WTC11 (cell line): ENCODE results near the gene CCDC61.

ENCODE experiments used
- ATF6 ChIP-seq: sonication (generic); formaldehyde crosslinking; IDR thresholded peaks from 2 replicates; pipeline ENCODE4 v1.8.1; 2023; ENCODE audit warnings: mild to moderate bottlenecking, missing genetic modification reagents
- FOXK1 ChIP-seq: sonication (generic); formaldehyde crosslinking; IDR thresholded peaks from 2 replicates; pipeline ENCODE4 v1.8.0; 2022; ENCODE audit warnings: mild to moderate bottlenecking, moderate library complexity, missing genetic modification reagents
- JUN ChIP-seq: sonication (generic); formaldehyde crosslinking; IDR thresholded peaks from 2 replicates; pipeline ENCODE4 v1.8.0; 2023; ENCODE audit warnings: mild to moderate bottlenecking, missing genetic modification reagents
- NFYB ChIP-seq: sonication (generic); formaldehyde crosslinking; conservative IDR thresholded peaks from 2 replicates; pipeline ENCODE4 v1.8.0; 2022; ENCODE audit warnings: low read depth, missing genetic modification reagents
- PRDM15 ChIP-seq: sonication (generic); formaldehyde crosslinking; IDR thresholded peaks from 2 replicates; pipeline ENCODE4 v1.8.0; 2022; ENCODE audit warnings: missing genetic modification reagents
- TCF7 ChIP-seq: sonication (generic); formaldehyde crosslinking; IDR thresholded peaks from 2 replicates; pipeline ENCODE4 v1.8.0; 2022; ENCODE audit warnings: mild to moderate bottlenecking, low read depth, missing genetic modification reagents, moderate library complexity
- ZNF512 ChIP-seq: sonication (generic); formaldehyde crosslinking; IDR thresholded peaks from 2 replicates; pipeline ENCODE4 v1.8.1; 2022; ENCODE audit warnings: missing genetic modification reagents, borderline replicate concordance
- TF ChIP-seq, protein P1 (sequence below): fragments of 200-600 bp; IDR thresholded peaks from 2 replicates; pipeline ENCODE4 v1.8.0; 2022; ENCODE audit warnings: antibody characterized with exemption
- TF ChIP-seq, protein P2 (sequence below): sonication (generic); formaldehyde crosslinking; IDR thresholded peaks from 2 replicates; pipeline ENCODE4 v1.8.1; 2023; ENCODE audit warnings: mild to moderate bottlenecking, missing genetic modification reagents, borderline replicate concordance
- TF ChIP-seq, protein P3 (sequence below): sonication (generic); formaldehyde crosslinking; IDR thresholded peaks from 2 replicates; pipeline ENCODE4 v1.8.1; 2023; ENCODE audit warnings: mild to moderate bottlenecking, missing genetic modification reagents, moderate library complexity
- TF ChIP-seq, protein P4 (sequence below): sonication (generic); formaldehyde crosslinking; IDR thresholded peaks from 2 replicates; pipeline ENCODE4 v1.8.0; 2022; ENCODE audit warnings: mild to moderate bottlenecking, missing genetic modification reagents

DNA sequence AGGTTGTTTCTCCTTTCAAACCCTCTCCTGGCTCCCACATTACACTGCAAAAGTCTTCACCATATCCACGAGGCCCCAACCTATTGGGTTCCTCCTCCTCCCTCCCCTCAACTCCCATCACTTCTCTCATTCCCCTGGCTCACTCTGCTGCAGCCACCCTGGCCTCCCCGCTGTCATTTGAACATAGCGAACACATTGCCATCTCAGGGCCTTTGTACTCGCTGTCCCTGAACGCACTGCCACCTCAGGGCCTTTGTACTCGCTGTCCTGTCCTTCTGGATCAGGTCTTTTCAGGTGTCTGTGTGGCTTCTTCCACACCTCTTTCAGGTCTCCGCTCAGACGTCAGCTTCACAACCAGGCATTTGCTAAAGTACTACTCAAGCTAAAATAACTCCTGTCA is 1.7 kb downstream of the CCDC61 start:
- TF ChIP-seq, protein P1, sequence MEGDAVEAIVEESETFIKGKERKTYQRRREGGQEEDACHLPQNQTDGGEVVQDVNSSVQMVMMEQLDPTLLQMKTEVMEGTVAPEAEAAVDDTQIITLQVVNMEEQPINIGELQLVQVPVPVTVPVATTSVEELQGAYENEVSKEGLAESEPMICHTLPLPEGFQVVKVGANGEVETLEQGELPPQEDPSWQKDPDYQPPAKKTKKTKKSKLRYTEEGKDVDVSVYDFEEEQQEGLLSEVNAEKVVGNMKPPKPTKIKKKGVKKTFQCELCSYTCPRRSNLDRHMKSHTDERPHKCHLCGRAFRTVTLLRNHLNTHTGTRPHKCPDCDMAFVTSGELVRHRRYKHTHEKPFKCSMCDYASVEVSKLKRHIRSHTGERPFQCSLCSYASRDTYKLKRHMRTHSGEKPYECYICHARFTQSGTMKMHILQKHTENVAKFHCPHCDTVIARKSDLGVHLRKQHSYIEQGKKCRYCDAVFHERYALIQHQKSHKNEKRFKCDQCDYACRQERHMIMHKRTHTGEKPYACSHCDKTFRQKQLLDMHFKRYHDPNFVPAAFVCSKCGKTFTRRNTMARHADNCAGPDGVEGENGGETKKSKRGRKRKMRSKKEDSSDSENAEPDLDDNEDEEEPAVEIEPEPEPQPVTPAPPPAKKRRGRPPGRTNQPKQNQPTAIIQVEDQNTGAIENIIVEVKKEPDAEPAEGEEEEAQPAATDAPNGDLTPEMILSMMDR: no peak
- TF ChIP-seq FOXK1 (no peak), ZNF512 (no peak), JUN (no peak), TCF7 (CRISPR knock-in tag) (no peak), PRDM15 (CRISPR knock-in tag) (no peak), ATF6 (no peak), NFYB (no peak)
- TF ChIP-seq, protein P2, sequence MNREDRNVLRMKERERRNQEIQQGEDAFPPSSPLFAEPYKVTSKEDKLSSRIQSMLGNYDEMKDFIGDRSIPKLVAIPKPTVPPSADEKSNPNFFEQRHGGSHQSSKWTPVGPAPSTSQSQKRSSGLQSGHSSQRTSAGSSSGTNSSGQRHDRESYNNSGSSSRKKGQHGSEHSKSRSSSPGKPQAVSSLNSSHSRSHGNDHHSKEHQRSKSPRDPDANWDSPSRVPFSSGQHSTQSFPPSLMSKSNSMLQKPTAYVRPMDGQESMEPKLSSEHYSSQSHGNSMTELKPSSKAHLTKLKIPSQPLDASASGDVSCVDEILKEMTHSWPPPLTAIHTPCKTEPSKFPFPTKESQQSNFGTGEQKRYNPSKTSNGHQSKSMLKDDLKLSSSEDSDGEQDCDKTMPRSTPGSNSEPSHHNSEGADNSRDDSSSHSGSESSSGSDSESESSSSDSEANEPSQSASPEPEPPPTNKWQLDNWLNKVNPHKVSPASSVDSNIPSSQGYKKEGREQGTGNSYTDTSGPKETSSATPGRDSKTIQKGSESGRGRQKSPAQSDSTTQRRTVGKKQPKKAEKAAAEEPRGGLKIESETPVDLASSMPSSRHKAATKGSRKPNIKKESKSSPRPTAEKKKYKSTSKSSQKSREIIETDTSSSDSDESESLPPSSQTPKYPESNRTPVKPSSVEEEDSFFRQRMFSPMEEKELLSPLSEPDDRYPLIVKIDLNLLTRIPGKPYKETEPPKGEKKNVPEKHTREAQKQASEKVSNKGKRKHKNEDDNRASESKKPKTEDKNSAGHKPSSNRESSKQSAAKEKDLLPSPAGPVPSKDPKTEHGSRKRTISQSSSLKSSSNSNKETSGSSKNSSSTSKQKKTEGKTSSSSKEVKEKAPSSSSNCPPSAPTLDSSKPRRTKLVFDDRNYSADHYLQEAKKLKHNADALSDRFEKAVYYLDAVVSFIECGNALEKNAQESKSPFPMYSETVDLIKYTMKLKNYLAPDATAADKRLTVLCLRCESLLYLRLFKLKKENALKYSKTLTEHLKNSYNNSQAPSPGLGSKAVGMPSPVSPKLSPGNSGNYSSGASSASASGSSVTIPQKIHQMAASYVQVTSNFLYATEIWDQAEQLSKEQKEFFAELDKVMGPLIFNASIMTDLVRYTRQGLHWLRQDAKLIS: no peak
- TF ChIP-seq, protein P3, sequence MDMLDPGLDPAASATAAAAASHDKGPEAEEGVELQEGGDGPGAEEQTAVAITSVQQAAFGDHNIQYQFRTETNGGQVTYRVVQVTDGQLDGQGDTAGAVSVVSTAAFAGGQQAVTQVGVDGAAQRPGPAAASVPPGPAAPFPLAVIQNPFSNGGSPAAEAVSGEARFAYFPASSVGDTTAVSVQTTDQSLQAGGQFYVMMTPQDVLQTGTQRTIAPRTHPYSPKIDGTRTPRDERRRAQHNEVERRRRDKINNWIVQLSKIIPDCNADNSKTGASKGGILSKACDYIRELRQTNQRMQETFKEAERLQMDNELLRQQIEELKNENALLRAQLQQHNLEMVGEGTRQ (CRISPR knock-in tag): no peak
- TF ChIP-seq, protein P4, sequence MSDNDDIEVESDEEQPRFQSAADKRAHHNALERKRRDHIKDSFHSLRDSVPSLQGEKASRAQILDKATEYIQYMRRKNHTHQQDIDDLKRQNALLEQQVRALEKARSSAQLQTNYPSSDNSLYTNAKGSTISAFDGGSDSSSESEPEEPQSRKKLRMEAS (CRISPR knock-in tag): no peak
